GM12892 (cell line): ENCODE measurements around the gene SLC25A30.

Experiments
- POLR2A ChIP-seq: IDR thresholded peaks from 2 replicates; pipeline ENCODE4 v1.6.1; 2011; ENCODE audit warnings: low read depth, low read length, control low read depth
- POLR2AphosphoS5 ChIP-seq: IDR thresholded peaks from 2 replicates; pipeline ENCODE4 v1.6.1; 2011; ENCODE audit warnings: low read depth, low read length, control low read depth

GRCh38 chr13:45385907-45386553, 32.1 kb downstream of the SLC25A30 start:
- TF ChIP-seq POLR2AphosphoS5 (no peak), POLR2A (no peak)
